Caco-2 (cell line): Measurements from ENCODE around the gene FES. TPM values are rescaled to one million over a fixed set of nuclear protein-coding genes. Genes with fewer than 3 reads are reported as not detected.

Source experiments
- BruUV-seq: library from RNA; stranded (reverse); fragments of 400-500 nt; replicated peaks from 2 replicates; lab custom pipeline; 2021; lab: Mats Ljungman, UMichigan
- CTCF ChIA-PET: fragments of 300-600 bp; sonication (Branson Sonifier 250); formaldehyde crosslinking; loops from one replicate; lab custom pipeline; 2022; ENCODE audit warnings: antibody characterized with exemption; lab: Charles Lee
- POLR2A ChIA-PET: fragments of 300-600 bp; sonication (Branson Sonifier 250); formaldehyde crosslinking; loops from one replicate; lab custom pipeline; 2022; ENCODE audit warnings: antibody characterized with exemption; lab: Charles Lee
- DNase-seq, 2 experiments: peaks; one replicate each; pipeline versions ENCODE4 v3.0.0 to v3.0.0-alpha.2; 2020 to 2022
- H3K27me3 ChIP-seq: replicated peaks from 2 replicates; pipeline ENCODE4 v1.6.0; 2011; ENCODE audit warnings: low read length; ENCODE audit not compliant: control insufficient read depth, insufficient read depth
- H3K36me3 ChIP-seq: 2 replicates; pipeline ENCODE4 v1.5.1; 2011; ENCODE audit warnings: low read length; ENCODE audit not compliant: control insufficient read depth, insufficient read depth
- H3K4me1 ChIP-seq: fragments of 250-450 bp; sonication (Bioruptor Pico); 2 replicates; pipeline ENCODE4 v1.5.1; 2020; ENCODE audit warnings: mild to moderate bottlenecking
- H3K4me3 ChIP-seq: 2 replicates; pipeline ENCODE4 v1.5.1; 2011; ENCODE audit warnings: low read depth, mild to moderate bottlenecking, control low read depth, low read length
- H3K9me3 ChIP-seq: fragments of 250-450 bp; sonication (Bioruptor Pico); 2 replicates; pipeline ENCODE4 v1.5.1; 2020; ENCODE audit warnings: mild to moderate bottlenecking, moderate library complexity
- H3K27ac Mint-ChIP-seq: one replicate; pipeline ENCODE4 v1.8.0; 2022; ENCODE audit warnings: mixed read lengths; ENCODE audit not compliant: unreplicated experiment
- H3K27me3 Mint-ChIP-seq: one replicate; pipeline ENCODE4 v1.8.0; 2022; ENCODE audit warnings: mixed read lengths; ENCODE audit not compliant: insufficient read depth, unreplicated experiment
- H3K36me3 Mint-ChIP-seq: one replicate; pipeline ENCODE4 v1.8.0; 2022; ENCODE audit warnings: mild to moderate bottlenecking, mixed read lengths; ENCODE audit not compliant: insufficient read depth, unreplicated experiment
- H3K4me1 Mint-ChIP-seq: one replicate; pipeline ENCODE4 v1.8.0; 2022; ENCODE audit warnings: low read depth, mixed read lengths; ENCODE audit not compliant: unreplicated experiment
- H3K4me3 Mint-ChIP-seq: one replicate; pipeline ENCODE4 v1.8.0; 2022; ENCODE audit warnings: mild to moderate bottlenecking, moderate library complexity, mixed read lengths; ENCODE audit not compliant: unreplicated experiment
- H3K9me3 Mint-ChIP-seq: one replicate; pipeline ENCODE4 v1.8.0; 2022; ENCODE audit warnings: mixed read lengths; ENCODE audit not compliant: unreplicated experiment
- CTCF ChIP-seq, 2 experiments: fragments of 200-600 bp in 1 of 2; IDR thresholded peaks; 1 replicate in 1 of 2; 2 replicates in 1 of 2; pipeline versions ENCODE4 v1.5.1 to v1.8.0; 2011 to 2022; ENCODE audit warnings: antibody characterized with exemption in 1 of 2, control low read depth in 1 of 2, inconsistent platforms in 1 of 2, low read depth in 1 of 2, low read length in 1 of 2, mild to moderate bottlenecking in 1 of 2, moderate library complexity in 1 of 2; ENCODE audit not compliant: insufficient read depth in 1 of 2, severe bottlenecking in 1 of 2, unreplicated experiment in 1 of 2
- intact Hi-C: fragments of 100-400 bp; cut with micrococcal nuclease; formaldehyde crosslinking; loops from one replicate; pipeline ENCODE4 v1.10.0; 2022; ENCODE audit not compliant: unreplicated experiment
- total RNA-seq: library from RNA; stranded (reverse); gene quantifications from 2 replicates; pipeline ENCODE4 v1.2.3, GENCODE V29; 2022

Gene FES
- total RNA-seq, 1 experiment from 2014 or later, result 1.7 TPM

- no peak for TF ChIP-seq CTCF (IDR thresholded peaks at IDR 0.05; ENCODE audit: insufficient read depth in 1 of 2, low read depth in 1 of 2, low read length in 1 of 2, severe bottlenecking in 1 of 2, unreplicated experiment in 1 of 2)
- no peak overlapping the region for H3K4me3 ChIP-seq
- H3K27me3 ChIP-seq, result no peaks in the 10 kb centered on the region
- H3K36me3 Mint-ChIP-seq, result peaks cover 11% of the 10 kb centered on the region
- no peak for DNase-seq
- H3K4me1 ChIP-seq, result 0 out of 2 replicates have a peak, but pooled peaks cover 7% of the 10 kb centered on the region
- H3K4me1 Mint-ChIP-seq, result no peaks in the 10 kb centered on the region
- H3K9me3 Mint-ChIP-seq, result no peaks in the 10 kb centered on the region
- no peak overlapping the region for H3K4me3 Mint-ChIP-seq
- ChIA-PET CTCF (interaction anchor here (0.5 to 6.0 kb wide), 4 partner anchors 24 to 206 kb away, joined by 3 to 53 read pairs (median 14); partner anchors contain the start of genes HDDC3 and UNC45A), POLR2A (interaction anchor here (1.2 kb wide), 1 partner anchor 25 kb away, joined by 3 read pairs; no protein-coding TSS in a partner anchor)
- H3K9me3 ChIP-seq, result no peaks in the 10 kb centered on the region
- H3K36me3 ChIP-seq, result no peaks in the 10 kb centered on the region; the same call in 1 of the 2 replicates
- BruUV-seq, result no TSS peak
- H3K27ac Mint-ChIP-seq, result no peak overlapping the region
- H3K27me3 Mint-ChIP-seq, result no peaks in the 10 kb centered on the region
- intact Hi-C loops, result loop anchor here (5.0 kb wide), 1 partner anchor 368 kb away; no protein-coding TSS in a partner anchor
Observed at GRCh38 chr15:90904746-90905145, 20.4 kb downstream of the FES start.

- no peak for TF ChIP-seq CTCF (IDR thresholded peaks at IDR 0.05; ENCODE audit: insufficient read depth in 1 of 2, low read depth in 1 of 2, low read length in 1 of 2, severe bottlenecking in 1 of 2, unreplicated experiment in 1 of 2)
- no peak overlapping the region for H3K4me3 ChIP-seq
- BruUV-seq, result no TSS peak
- Mint-ChIP-seq H3K4me3 (no peak overlapping the region), H3K4me1 (no peaks in the 10 kb centered on the region), H3K27me3 (no peaks in the 10 kb centered on the region), H3K27ac (no peak overlapping the region), H3K9me3 (no peaks in the 10 kb centered on the region), H3K36me3 (peaks cover 11% of the 10 kb centered on the region)
- 0 out of 2 replicates have a peak, but pooled peaks cover 7% of the 10 kb centered on the region for H3K4me1 ChIP-seq
- CTCF ChIA-PET, result interaction anchor here (0.5 to 6.0 kb wide), 2 partner anchors 26 to 207 kb away, joined by 3 to 53 read pairs; partner anchors contain the start of gene HDDC3
- intact Hi-C loops, result no loop called here
- H3K27me3 ChIP-seq, result no peaks in the 10 kb centered on the region
- no peak for DNase-seq
- H3K36me3 ChIP-seq, result no peaks in the 10 kb centered on the region; the same call in 1 of the 2 replicates
- no peaks in the 10 kb centered on the region for H3K9me3 ChIP-seq
- POLR2A ChIA-PET, result interaction anchor here (1.2 kb wide), 1 partner anchor 24 kb away, joined by 3 read pairs; no protein-coding TSS in a partner anchor
Observed at GRCh38 chr15:90905306-90906180, 21.2 kb downstream of the FES start.

GRCh38 chr15:90906181-90906849 lies 22.0 kb downstream of the FES start:
- H3K27ac Mint-ChIP-seq, result no peak overlapping the region
- Histone ChIP-seq H3K9me3 (no peaks in the 10 kb centered on the region), H3K4me3 (no peak overlapping the region), H3K36me3 (no peaks in the 10 kb centered on the region; the same call in 1 of the 2 replicates), H3K27me3 (no peaks in the 10 kb centered on the region), H3K4me1 (0 out of 2 replicates have a peak, but pooled peaks cover 7% of the 10 kb centered on the region)
- TF ChIP-seq CTCF (IDR thresholded peaks at IDR 0.05; ENCODE audit: insufficient read depth in 1 of 2, low read depth in 1 of 2, low read length in 1 of 2, severe bottlenecking in 1 of 2, unreplicated experiment in 1 of 2), result no peak
- H3K36me3 Mint-ChIP-seq, result peaks cover 11% of the 10 kb centered on the region
- intact Hi-C loops, result no loop called here
- BruUV-seq, result no TSS peak
- ChIA-PET CTCF (interaction anchor here (6.0 kb wide), 1 partner anchor 26 kb away, joined by 53 read pairs; the partner anchor contains the start of gene HDDC3), POLR2A (no interaction called here)
- no peaks in the 10 kb centered on the region for H3K4me1 Mint-ChIP-seq
- no peak for DNase-seq
- H3K9me3 Mint-ChIP-seq, result no peaks in the 10 kb centered on the region
- no peaks in the 10 kb centered on the region for H3K27me3 Mint-ChIP-seq
- H3K4me3 Mint-ChIP-seq, result no peak overlapping the region
